ENCODE measurements around the gene PIP5K1A.
A peak's percentile ranks its signal among the peaks of the same experiment; 100 is the strongest.

PIP5K1A gene

DNA sequence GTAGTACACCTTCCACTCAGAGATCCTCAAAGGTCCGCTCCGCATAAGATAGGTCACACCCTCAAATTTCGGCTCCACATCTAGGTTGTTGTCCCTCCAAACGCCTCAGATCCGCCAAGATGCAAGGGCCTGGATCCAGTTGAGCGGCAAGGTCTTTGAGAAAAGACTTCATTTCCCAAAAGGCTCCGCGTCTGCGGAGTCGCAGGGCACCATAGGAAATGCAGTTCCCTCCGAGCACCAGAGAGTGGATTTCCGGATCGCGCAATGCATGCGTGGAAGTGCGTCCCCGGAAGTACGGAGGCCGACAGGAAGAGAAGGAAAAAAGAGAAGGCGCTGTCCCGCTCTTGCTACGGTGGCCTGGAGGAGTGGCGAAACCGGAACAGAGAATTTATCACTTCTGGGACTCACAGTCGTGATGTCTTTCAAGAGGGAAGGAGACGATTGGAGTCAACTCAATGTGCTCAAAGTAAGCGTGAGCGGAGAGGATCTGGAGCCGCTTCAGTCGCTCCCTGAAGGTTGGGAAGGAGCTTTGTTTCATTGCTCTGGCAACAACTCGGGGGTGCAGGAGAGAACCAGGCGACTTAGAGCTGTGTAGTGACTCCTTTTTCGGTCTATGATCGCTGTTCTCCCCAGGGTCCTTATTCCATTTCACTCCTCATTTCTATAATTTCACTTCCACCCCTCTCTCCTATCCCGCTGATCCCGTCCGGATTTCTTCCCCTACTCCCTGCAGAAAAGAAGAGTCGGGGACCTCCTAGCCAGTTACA, 32.4 kb upstream of the PIP5K1A start, which contains the start of the genes LYSMD1 and SCNM1:
Gene LYSMD1, minus strand, starts transcription at position 165 of the 767 bp plus-strand sequence. CDS start 644 bp downstream, outside the sequence.
Gene SCNM1, plus strand, starts transcription at position 407 of the 767 bp plus-strand sequence. Its CDS starts 9 bp downstream, at position 416.
- peak; percentile 88 for TF ChIP-seq POLR2AphosphoS5 (IDR thresholded peaks at IDR 0.05; ENCODE audit: borderline replicate concordance, low read depth, low read length)
- peak; percentile 96 for TF ChIP-seq FOXP2 (optimal IDR thresholded peaks at IDR 0.05; ENCODE audit: control extremely low read depth, extremely low read length, insufficient read depth)
- no peak for TF ChIP-seq EZH2 (IDR thresholded peaks at IDR 0.05)
- H3K4me3 ChIP-seq = peak within 1 kb of the TSS; percentile 87
- H3K27ac ChIP-seq = peak within 1 kb of the TSS; percentile 79
- peak; percentile 98 for DNase-seq (ENCODE audit: low read depth, low spot score)
- peak within 1 kb of the TSS; percentile 91 for H3K9ac ChIP-seq (ENCODE audit: insufficient read length)
- H3K9me3 ChIP-seq (ENCODE audit: low read depth, low read length) = no peaks in the 10 kb centered on the region
- peaks cover 20% of the 10 kb centered on the region for H3K36me3 ChIP-seq (ENCODE audit: insufficient read depth, low read length)

GRCh38 chr1:151166505-151166956, 31.8 kb upstream of the PIP5K1A start:
- TF ChIP-seq POLR2AphosphoS5 (IDR thresholded peaks at IDR 0.05; ENCODE audit: borderline replicate concordance, low read depth, low read length) (no peak), FOXP2 (optimal IDR thresholded peaks at IDR 0.05; ENCODE audit: control extremely low read depth, extremely low read length, insufficient read depth) (no peak), EZH2 (IDR thresholded peaks at IDR 0.05) (no peak)
- no peak for DNase-seq (ENCODE audit: low read depth, low spot score)
- Histone ChIP-seq H3K27ac (peak overlapping the region; percentile 54; the same call in 1 of the 2 replicates), H3K9ac (ENCODE audit: insufficient read length) (peak overlapping the region; percentile 91), H3K9me3 (ENCODE audit: low read depth, low read length) (no peaks in the 10 kb centered on the region), H3K36me3 (ENCODE audit: insufficient read depth, low read length) (peaks cover 18% of the 10 kb centered on the region), H3K4me3 (peak overlapping the region; percentile 87)

DNA sequence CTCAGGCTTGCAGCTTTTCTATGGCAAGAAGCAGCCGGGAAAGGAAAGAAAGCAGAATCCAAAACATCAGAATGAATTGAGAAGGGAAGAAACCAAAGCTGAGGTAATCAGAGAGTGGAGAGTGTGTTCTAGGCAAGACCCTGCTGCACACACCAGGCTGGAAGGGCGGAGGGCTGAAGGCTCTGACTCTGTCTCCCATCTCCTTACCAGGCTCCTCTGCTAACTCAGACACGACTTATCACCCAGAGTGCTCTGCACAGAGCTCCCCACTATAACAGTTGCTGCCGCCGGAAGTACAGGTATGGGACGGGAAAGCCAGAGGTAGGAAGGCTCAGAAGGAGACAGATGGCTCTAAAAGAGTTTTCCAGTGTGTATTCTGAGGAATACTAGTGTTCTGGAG, 31.2 kb upstream of the PIP5K1A start:
- no peak for TF ChIP-seq EZH2 (IDR thresholded peaks at IDR 0.05)
- no peak for TF ChIP-seq POLR2AphosphoS5 (IDR thresholded peaks at IDR 0.05; ENCODE audit: borderline replicate concordance, low read depth, low read length)
- no peak for TF ChIP-seq FOXP2 (optimal IDR thresholded peaks at IDR 0.05; ENCODE audit: control extremely low read depth, extremely low read length, insufficient read depth)
- peak overlapping the region; percentile 91 for H3K9ac ChIP-seq (ENCODE audit: insufficient read length)
- no peak for DNase-seq (ENCODE audit: low read depth, low spot score)
- H3K27ac ChIP-seq = no peak overlapping the region
- peak overlapping the region; percentile 87 for H3K4me3 ChIP-seq
- H3K9me3 ChIP-seq (ENCODE audit: low read depth, low read length) = no peaks in the 10 kb centered on the region
- H3K36me3 ChIP-seq (ENCODE audit: insufficient read depth, low read length) = peaks cover 13% of the 10 kb centered on the region

DNA sequence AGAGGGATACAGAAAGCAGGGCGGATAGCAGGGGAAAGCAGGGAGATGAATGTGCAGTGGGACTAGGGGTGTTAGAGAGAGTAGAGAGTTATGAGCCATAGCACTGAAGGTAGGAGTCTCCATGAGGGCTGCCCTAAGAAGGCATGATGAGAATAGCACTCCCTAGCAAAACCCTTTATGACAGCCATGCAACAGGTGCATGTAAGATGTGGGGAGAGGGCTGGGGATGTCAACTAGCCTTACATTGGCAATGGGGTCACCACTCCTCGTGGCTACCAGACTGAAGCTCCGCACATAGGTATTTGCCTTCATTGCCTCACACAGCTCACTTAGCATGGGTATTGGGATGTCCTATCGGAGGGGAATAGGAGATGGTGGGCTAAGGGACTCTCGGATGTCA, 27.2 kb upstream of the PIP5K1A start:
- no peak for DNase-seq (ENCODE audit: low read depth, low spot score)
- no peak overlapping the region for H3K9ac ChIP-seq (ENCODE audit: insufficient read length)
- H3K9me3 ChIP-seq (ENCODE audit: low read depth, low read length) = no peaks in the 10 kb centered on the region
- peaks cover 33% of the 10 kb centered on the region for H3K36me3 ChIP-seq (ENCODE audit: insufficient read depth, low read length)
- TF ChIP-seq POLR2AphosphoS5 (IDR thresholded peaks at IDR 0.05; ENCODE audit: borderline replicate concordance, low read depth, low read length) (no peak), EZH2 (IDR thresholded peaks at IDR 0.05) (no peak), FOXP2 (optimal IDR thresholded peaks at IDR 0.05; ENCODE audit: control extremely low read depth, extremely low read length, insufficient read depth) (no peak)
- H3K4me3 ChIP-seq = no peak overlapping the region
- no peak overlapping the region for H3K27ac ChIP-seq

DNA sequence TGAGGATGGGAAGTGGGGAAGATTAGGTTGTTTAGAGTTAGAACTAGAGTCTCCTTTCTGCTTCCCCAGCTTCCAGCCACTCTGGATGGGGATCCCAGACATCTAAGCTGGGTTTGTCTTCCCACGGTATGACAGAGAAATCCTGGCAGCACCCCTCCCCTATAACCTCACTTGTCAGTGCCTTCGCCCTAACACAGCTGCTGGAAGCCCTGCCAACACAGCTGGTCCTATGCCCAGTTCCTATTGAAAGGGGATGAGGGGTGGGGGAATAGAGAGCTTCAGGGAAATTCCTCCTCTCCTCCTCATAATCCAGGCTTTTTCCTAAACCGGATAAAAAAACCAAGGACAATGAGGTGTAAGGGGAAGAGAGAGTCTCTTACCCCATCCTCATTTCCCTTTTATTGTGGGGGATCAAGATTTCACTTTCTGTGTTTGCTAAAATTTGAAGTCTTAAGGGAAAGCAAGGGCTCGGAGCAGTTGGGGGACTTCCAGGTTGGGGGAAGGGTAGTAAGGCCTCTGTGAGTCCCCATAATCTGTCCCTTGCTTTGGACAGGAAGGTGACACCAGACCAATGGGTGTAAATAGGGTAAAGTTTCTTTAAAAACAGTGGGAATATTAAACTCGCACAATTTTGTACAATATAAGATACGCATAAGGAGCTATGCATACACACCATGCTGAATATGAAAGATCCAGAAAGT, 23.2 kb upstream of the PIP5K1A start:
- TF ChIP-seq FOXP2 (optimal IDR thresholded peaks at IDR 0.05; ENCODE audit: control extremely low read depth, extremely low read length, insufficient read depth) (no peak), EZH2 (IDR thresholded peaks at IDR 0.05) (no peak), POLR2AphosphoS5 (IDR thresholded peaks at IDR 0.05; ENCODE audit: borderline replicate concordance, low read depth, low read length) (no peak)
- no peak for DNase-seq (ENCODE audit: low read depth, low spot score)
- Histone ChIP-seq H3K4me3 (no peak overlapping the region), H3K9ac (ENCODE audit: insufficient read length) (no peak overlapping the region), H3K9me3 (ENCODE audit: low read depth, low read length) (no peaks in the 10 kb centered on the region), H3K36me3 (ENCODE audit: insufficient read depth, low read length) (peaks cover 54% of the 10 kb centered on the region), H3K27ac (no peak overlapping the region)

GRCh38 chr1:151175863-151176262, 22.5 kb upstream of the PIP5K1A start, which contains the start of gene TMOD4:
TMOD4 (minus strand) TSS chr1:151175981; CDS start chr1:151174875, 1,106 bp downstream.
- H3K27ac ChIP-seq = no peak within 1 kb of the TSS
- peaks cover 60% of the 10 kb centered on the region for H3K36me3 ChIP-seq (ENCODE audit: insufficient read depth, low read length)
- no peak for DNase-seq (ENCODE audit: low read depth, low spot score)
- H3K4me3 ChIP-seq = no peak within 1 kb of the TSS
- no peaks in the 10 kb centered on the region for H3K9me3 ChIP-seq (ENCODE audit: low read depth, low read length)
- H3K9ac ChIP-seq (ENCODE audit: insufficient read length) = no peak within 1 kb of the TSS
- TF ChIP-seq EZH2 (IDR thresholded peaks at IDR 0.05) (no peak), FOXP2 (optimal IDR thresholded peaks at IDR 0.05; ENCODE audit: control extremely low read depth, extremely low read length, insufficient read depth) (no peak), POLR2AphosphoS5 (IDR thresholded peaks at IDR 0.05; ENCODE audit: borderline replicate concordance, low read depth, low read length) (no peak)

DNA sequence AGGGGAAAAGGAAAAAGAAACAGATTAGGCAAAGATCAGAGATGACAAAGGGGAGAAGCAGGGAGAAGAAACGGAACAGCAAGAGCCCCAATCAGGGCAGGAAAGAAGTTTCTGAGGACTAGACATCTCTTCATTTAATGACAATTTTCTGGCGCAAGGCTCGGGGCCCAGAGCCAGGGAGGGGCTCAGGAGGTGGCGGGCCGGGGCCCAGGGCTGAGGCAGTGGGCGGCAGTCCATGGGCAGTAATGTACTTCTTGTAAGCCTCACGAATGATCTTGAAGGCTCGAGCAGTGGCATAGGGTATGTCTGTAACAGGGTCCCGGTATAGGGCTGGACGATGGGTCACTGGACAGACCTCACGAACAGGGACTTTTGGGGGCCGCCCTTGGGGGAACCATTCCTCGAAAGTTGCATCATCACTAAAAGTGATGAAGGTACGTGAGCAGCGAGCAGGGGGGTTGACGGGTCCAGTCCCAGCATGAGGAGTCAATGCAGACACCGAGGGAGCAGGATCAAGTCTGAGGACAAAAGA, 21.8 kb upstream of the PIP5K1A start:
- TF ChIP-seq POLR2AphosphoS5 (IDR thresholded peaks at IDR 0.05; ENCODE audit: borderline replicate concordance, low read depth, low read length) = no peak
- no peak for TF ChIP-seq EZH2 (IDR thresholded peaks at IDR 0.05)
- no peak for TF ChIP-seq FOXP2 (optimal IDR thresholded peaks at IDR 0.05; ENCODE audit: control extremely low read depth, extremely low read length, insufficient read depth)
- no peak overlapping the region for H3K9ac ChIP-seq (ENCODE audit: insufficient read length)

GRCh38 chr1:151184211-151184610, 14.1 kb upstream of the PIP5K1A start:
- Histone ChIP-seq H3K36me3 (ENCODE audit: insufficient read depth, low read length) (peaks cover 62% of the 10 kb centered on the region), H3K4me3 (no peak overlapping the region)
- TF ChIP-seq POLR2AphosphoS5 (IDR thresholded peaks at IDR 0.05; ENCODE audit: borderline replicate concordance, low read depth, low read length) (no peak), FOXP2 (optimal IDR thresholded peaks at IDR 0.05; ENCODE audit: control extremely low read depth, extremely low read length, insufficient read depth) (no peak), EZH2 (IDR thresholded peaks at IDR 0.05) (no peak)

More for the DNA sequence above, 21.8 kb upstream of the PIP5K1A start:
- DNase-seq (ENCODE audit: low read depth, low spot score) = no peak
- peaks cover 67% of the 10 kb centered on the region for H3K36me3 ChIP-seq (ENCODE audit: insufficient read depth, low read length)
- no peak overlapping the region for H3K4me3 ChIP-seq
- H3K27ac ChIP-seq = no peak overlapping the region
- H3K9me3 ChIP-seq (ENCODE audit: low read depth, low read length) = no peaks in the 10 kb centered on the region

More at GRCh38 chr1:151184211-151184610, 14.1 kb upstream of the PIP5K1A start:
- Histone ChIP-seq H3K9me3 (ENCODE audit: low read depth, low read length) (no peaks in the 10 kb centered on the region), H3K27ac (no peak overlapping the region), H3K9ac (ENCODE audit: insufficient read length) (no peak overlapping the region)
- DNase-seq (ENCODE audit: low read depth, low spot score) = no peak

Measured in SK-N-MC (cell line).